ENCODE results near the gene EPOP.

- TF ChIP-seq CTCF (IDR thresholded peaks at IDR 0.05; ENCODE audit: control extremely low read depth in 1 of 3, insufficient read depth in 1 of 3, low read depth in 1 of 3, low read length in 3 of 3) (no peak), RAD21 (IDR thresholded peaks at IDR 0.05 in 1 of 2, conservative IDR thresholded peaks at IDR 0.05 in 1 of 2; ENCODE audit: low read depth in 2 of 2, low read length in 2 of 2) (no peak), EZH2 (IDR thresholded peaks at IDR 0.05; ENCODE audit: low read depth, low read length, severe bottlenecking) (no peak), POLR2AphosphoS5 (IDR thresholded peaks at IDR 0.05; ENCODE audit: low read depth, low read length) (no peak), SIX5 (IDR thresholded peaks at IDR 0.05; ENCODE audit: low read depth, low read length) (no peak), USF2 (IDR thresholded peaks at IDR 0.05; ENCODE audit: low read length) (no peak), RFX5 (IDR thresholded peaks at IDR 0.05; ENCODE audit: borderline replicate concordance, low read depth, low read length) (no peak)
- TF ChIP-seq, protein P1, sequence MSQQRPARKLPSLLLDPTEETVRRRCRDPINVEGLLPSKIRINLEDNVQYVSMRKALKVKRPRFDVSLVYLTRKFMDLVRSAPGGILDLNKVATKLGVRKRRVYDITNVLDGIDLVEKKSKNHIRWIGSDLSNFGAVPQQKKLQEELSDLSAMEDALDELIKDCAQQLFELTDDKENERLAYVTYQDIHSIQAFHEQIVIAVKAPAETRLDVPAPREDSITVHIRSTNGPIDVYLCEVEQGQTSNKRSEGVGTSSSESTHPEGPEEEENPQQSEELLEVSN (IDR thresholded peaks at IDR 0.05) = peak; percentile 77
These were observed 31.2 kb upstream of the EPOP start for GRCh38 chr17:38705803-38706504.
